HEK293 (cell line): Measurements from ENCODE around the gene DCN.

ENCODE experiments used
- CTCF ChIP-seq: fragments of 450-650 bp; formaldehyde crosslinking; IDR thresholded peaks from 2 replicates; pipeline ENCODE4 v1.5.1; 2016; ENCODE audit warnings: missing biosample characterization, missing genetic modification characterization
- GLIS2 ChIP-seq: fragments of 450-650 bp; formaldehyde crosslinking; IDR thresholded peaks from 2 replicates; pipeline ENCODE4 v1.5.1; 2016; ENCODE audit warnings: missing biosample characterization, missing genetic modification characterization
- YY1 ChIP-seq: fragments of 450-650 bp; formaldehyde crosslinking; IDR thresholded peaks from 2 replicates; pipeline ENCODE4 v1.5.1; 2018; ENCODE audit warnings: missing biosample characterization, missing genetic modification characterization
- ZBTB11 ChIP-seq: fragments of 450-650 bp; formaldehyde crosslinking; conservative IDR thresholded peaks from 2 replicates; pipeline ENCODE4 v1.5.1; 2016; ENCODE audit warnings: low read depth, missing biosample characterization, missing genetic modification characterization
- ZBTB8A ChIP-seq: fragments of 450-650 bp; formaldehyde crosslinking; IDR thresholded peaks from 2 replicates; pipeline ENCODE4 v1.5.1; 2016; ENCODE audit warnings: missing biosample characterization, missing genetic modification characterization
- ZNF175 ChIP-seq: fragments of 450-650 bp; formaldehyde crosslinking; IDR thresholded peaks from 2 replicates; pipeline ENCODE4 v1.5.1; 2016; ENCODE audit warnings: missing biosample characterization, missing genetic modification characterization
- ZNF239 ChIP-seq: fragments of 450-650 bp; formaldehyde crosslinking; IDR thresholded peaks from 2 replicates; pipeline ENCODE4 v1.5.1; 2016; ENCODE audit warnings: missing biosample characterization, missing genetic modification characterization
- ZNF302 ChIP-seq: fragments of 450-650 bp; formaldehyde crosslinking; IDR thresholded peaks from 2 replicates; pipeline ENCODE4 v1.5.1; 2016; ENCODE audit warnings: missing biosample characterization, missing genetic modification characterization, low read depth
- ZNF76 ChIP-seq: fragments of 450-650 bp; formaldehyde crosslinking; IDR thresholded peaks from 2 replicates; pipeline ENCODE4; 2016; ENCODE audit warnings: low read depth, missing biosample characterization, missing genetic modification characterization, borderline replicate concordance

GRCh38 chr12:91182636-91183455, at the start of gene DCN:
- TF ChIP-seq CTCF (tag by site-specific recombination) (no peak), YY1 (tag by site-specific recombination) (no peak), ZNF239 (tag by site-specific recombination) (no peak), ZNF76 (tag by site-specific recombination) (no peak), ZBTB11 (tag by site-specific recombination) (no peak), GLIS2 (tag by site-specific recombination) (no peak), ZNF302 (tag by site-specific recombination) (no peak), ZBTB8A (tag by site-specific recombination) (no peak), ZNF175 (tag by site-specific recombination) (no peak)
